ENCODE measurements around the gene NKRF. TPM values are rescaled to one million over a fixed set of nuclear protein-coding genes. Genes with fewer than 3 reads are reported as not detected.
A peak's percentile ranks its signal among the peaks of the same experiment; 100 is the strongest.

The NKRF gene
- total and polyA plus RNA-seq, 2 donors (not counting 1 experiment from before 2014, with no cell fraction given) = 7.9 to 16.2 TPM

DNA sequence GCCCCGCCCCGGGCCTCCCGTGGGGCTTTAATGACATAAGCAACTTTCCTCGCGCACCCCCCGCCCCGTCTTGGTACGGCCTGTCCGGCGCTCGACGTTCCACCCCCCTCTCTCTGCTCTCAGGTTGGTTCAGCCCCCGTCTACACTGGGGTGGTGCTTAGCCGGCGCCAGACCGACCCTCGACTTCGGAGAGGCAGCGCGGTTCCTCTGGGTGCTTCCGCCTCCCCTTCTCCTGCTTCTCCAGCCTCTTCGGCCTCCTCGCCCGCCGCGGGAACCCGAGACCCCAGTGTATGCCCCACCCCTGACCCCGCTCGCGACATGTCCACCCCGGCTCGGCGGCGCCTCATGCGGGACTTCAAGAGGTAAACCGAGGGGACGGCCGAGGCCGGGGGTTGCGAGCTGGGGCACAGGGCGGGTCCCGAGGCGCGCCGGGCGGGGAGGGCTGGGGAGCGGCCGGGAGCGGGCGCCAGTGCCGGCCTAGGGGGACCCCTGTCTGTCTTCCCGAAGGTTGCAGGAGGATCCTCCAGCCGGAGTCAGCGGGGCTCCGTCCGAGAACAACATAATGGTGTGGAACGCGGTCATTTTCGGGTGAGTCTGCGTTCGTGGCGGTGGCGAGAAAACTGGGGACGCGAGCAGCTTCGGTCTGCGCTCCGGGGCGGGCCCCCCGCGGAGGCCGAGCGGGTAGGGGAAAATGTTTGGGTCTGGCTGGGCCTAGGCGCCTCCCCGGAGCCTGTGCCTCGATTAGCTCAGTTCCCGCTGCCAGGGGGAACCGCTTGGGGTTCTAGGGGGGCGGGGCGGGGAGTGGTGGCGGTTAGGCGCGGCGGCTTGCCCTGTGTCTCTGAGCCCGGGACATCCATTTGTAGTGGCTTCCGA, 31.6 kb downstream of the NKRF start, which contains the start of gene UBE2A:
Gene UBE2A (plus strand): TSS at position 170 of the 873 bp plus-strand sequence. CDS start 149 bp downstream, at position 319.
- Mint-ChIP-seq H3K27me3 (no peaks in the 10 kb centered on the region), H3K4me1 (peaks cover 34% of the 10 kb centered on the region), H3K9me3 (ENCODE audit: insufficient read depth) (no peaks in the 10 kb centered on the region), H3K27ac (peak within 1 kb of the TSS; percentile 88), H3K4me3 (peak within 1 kb of the TSS; percentile 88)
- DNase-seq (peak; percentile 94), ATAC-seq (ENCODE audit: low read depth) (peak; percentile 94)
- ChIA-PET CTCF (interaction anchor here (0.8 to 2.2 kb wide), 7 partner anchors 26 to 155 kb away, joined by 3 to 7 read pairs (median 3); partner anchors contain the start of genes NKRF and SLC25A5), POLR2A (interaction anchor here (0.7 to 2.3 kb wide), 9 partner anchors 10 to 217 kb away, joined by 3 to 17 read pairs (median 8); partner anchors contain the start of genes NKRF, RPL39, SEPTIN6 and SLC25A5)
- peak within 1 kb of the TSS; percentile 68 to 83 for H3K27ac ChIP-seq (ENCODE audit: low read length in 2 of 2)
- H3K79me2 ChIP-seq (ENCODE audit: control insufficient read depth, insufficient read depth, low read length) = peaks cover 17% of the 10 kb centered on the region
- TF ChIP-seq, protein P1, sequence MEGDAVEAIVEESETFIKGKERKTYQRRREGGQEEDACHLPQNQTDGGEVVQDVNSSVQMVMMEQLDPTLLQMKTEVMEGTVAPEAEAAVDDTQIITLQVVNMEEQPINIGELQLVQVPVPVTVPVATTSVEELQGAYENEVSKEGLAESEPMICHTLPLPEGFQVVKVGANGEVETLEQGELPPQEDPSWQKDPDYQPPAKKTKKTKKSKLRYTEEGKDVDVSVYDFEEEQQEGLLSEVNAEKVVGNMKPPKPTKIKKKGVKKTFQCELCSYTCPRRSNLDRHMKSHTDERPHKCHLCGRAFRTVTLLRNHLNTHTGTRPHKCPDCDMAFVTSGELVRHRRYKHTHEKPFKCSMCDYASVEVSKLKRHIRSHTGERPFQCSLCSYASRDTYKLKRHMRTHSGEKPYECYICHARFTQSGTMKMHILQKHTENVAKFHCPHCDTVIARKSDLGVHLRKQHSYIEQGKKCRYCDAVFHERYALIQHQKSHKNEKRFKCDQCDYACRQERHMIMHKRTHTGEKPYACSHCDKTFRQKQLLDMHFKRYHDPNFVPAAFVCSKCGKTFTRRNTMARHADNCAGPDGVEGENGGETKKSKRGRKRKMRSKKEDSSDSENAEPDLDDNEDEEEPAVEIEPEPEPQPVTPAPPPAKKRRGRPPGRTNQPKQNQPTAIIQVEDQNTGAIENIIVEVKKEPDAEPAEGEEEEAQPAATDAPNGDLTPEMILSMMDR (IDR thresholded peaks at IDR 0.05) = no peak
- TF ChIP-seq EZH2 (IDR thresholded peaks at IDR 0.05; ENCODE audit: borderline replicate concordance, insufficient read depth, low read depth, low read length, poor library complexity, severe bottlenecking) = no peak
- H3K9me3 ChIP-seq (ENCODE audit: control extremely low read depth in 1 of 3, control insufficient read depth in 2 of 3, insufficient read depth in 1 of 3, low read length in 2 of 3) = no peaks in the 10 kb centered on the region
- peaks cover 7% of the 10 kb centered on the region for H4K20me1 ChIP-seq (ENCODE audit: control insufficient read depth, insufficient read depth, low read length, poor library complexity, severe bottlenecking)
- H3K4me1 ChIP-seq (ENCODE audit: control insufficient read depth in 2 of 2, insufficient read depth in 2 of 2, low read length in 2 of 2) = peaks cover 26 to 32% of the 10 kb centered on the region in 2 donors
- intact Hi-C loops (cut with micrococcal nuclease) = loop anchor here (1.0 kb wide), 5 partner anchors 9 to 297 kb away; partner anchors contain the start of genes NDUFA1, RNF113A and STEEP1
- peak within 1 kb of the TSS; percentile 42 to 77 (median 70) for H3K4me3 ChIP-seq (ENCODE audit: control extremely low read depth in 1 of 5, extremely low read depth in 1 of 5, insufficient read depth in 1 of 5, low read depth in 2 of 5, low read length in 4 of 5)
- no peaks in the 10 kb centered on the region for H3K36me3 ChIP-seq (replicated peaks in 1 of 2; ENCODE audit: control extremely low read depth in 1 of 2, control insufficient read depth in 1 of 2, extremely low read depth in 1 of 2, insufficient read depth in 2 of 2, low read length in 1 of 2)
- no peaks in the 10 kb centered on the region for H3K27me3 ChIP-seq (replicated peaks in 1 of 4; ENCODE audit: control extremely low read depth in 1 of 4, control insufficient read depth in 3 of 4, insufficient read depth in 4 of 4, low read length in 3 of 4)
- H2AFZ ChIP-seq (ENCODE audit: insufficient read depth, low read depth, low read length, poor library complexity, severe bottlenecking) = peak within 1 kb of the TSS; percentile 84
- peak within 1 kb of the TSS; percentile 75 for H3K4me2 ChIP-seq (replicated peaks; ENCODE audit: low read depth, low read length, poor library complexity, severe bottlenecking)
- under 1% methylated on average over 70 of the region's 86 CpGs for WGBS (ENCODE audit: insufficient coverage)
- H3K9ac ChIP-seq (ENCODE audit: low read length) = peak within 1 kb of the TSS; percentile 77
